HK-2 (cell line): ENCODE data around the gene EYS.

ENCODE experiments used
- DNase-seq: peaks from one replicate; pipeline ENCODE4 v3.0.0-alpha.2; 2018; ENCODE audit not compliant: unreplicated experiment

EYS gene

DNA sequence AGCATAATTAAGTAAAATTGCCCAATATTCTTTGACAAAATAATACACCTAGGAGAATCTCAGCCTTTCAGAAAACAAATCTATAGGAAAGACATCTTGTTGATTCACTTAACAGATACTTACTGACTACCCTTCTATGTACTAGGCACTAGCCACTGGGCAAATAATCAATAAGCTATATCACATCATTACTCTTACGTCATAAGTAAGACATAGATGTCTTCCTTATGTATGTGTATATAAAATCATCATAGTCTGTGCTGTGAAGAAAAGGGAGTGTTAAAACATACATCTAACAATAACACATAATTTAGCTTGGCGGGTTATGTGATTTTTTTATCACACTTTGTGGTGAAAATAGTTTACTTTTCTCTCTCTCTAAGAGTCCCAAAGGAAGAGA is 733.9 kb downstream of the EYS start:
- no peak for DNase-seq

GRCh38 chr6:64969139-64969538 is 737.9 kb downstream of the EYS start:
- DNase-seq, result no peak

DNA sequence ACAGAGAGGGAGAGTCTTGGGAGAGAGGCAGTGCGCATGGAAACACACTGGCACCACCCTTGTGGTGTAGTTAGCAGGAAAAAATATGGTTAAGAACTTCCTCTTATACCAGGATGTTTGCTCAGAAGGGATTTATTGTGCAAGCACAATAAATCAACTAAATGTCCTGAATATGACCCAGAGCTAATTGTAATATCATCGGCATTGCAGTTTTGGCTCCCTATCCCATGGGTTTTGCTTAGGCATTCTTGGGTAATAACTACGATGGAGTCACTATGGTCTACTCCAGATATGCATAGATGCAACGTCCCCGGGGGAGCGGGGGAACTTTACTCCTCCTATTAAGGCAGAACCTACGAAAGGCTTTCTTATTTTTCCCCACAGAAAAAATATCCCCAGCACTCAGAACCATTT is 751.6 kb downstream of the EYS start:
- no peak for DNase-seq

- DNase-seq, result no peak
These were observed 757.8 kb downstream of the EYS start for GRCh38 chr6:64949257-64949656.

DNA sequence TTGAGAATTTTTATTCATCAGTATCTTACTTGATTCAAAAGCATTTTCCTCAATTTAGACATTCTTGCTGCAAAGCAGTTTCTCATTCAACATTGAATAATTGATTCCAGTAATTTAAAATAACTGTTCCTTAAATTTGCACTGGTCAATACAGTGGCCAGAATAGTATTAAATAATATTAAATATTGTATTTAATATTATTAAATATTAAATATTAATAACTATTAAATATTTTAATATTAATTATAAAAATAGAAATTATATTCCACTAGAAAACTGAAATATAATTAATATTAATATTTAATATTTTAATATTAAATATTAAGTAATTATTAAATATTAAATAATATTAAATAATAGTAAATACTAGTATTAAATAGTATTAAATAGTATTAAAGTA is 758.8 kb downstream of the EYS start:
- no peak for DNase-seq

- DNase-seq, result no peak
These were observed 761.6 kb downstream of the EYS start for GRCh38 chr6:64945450-64945849.

DNA sequence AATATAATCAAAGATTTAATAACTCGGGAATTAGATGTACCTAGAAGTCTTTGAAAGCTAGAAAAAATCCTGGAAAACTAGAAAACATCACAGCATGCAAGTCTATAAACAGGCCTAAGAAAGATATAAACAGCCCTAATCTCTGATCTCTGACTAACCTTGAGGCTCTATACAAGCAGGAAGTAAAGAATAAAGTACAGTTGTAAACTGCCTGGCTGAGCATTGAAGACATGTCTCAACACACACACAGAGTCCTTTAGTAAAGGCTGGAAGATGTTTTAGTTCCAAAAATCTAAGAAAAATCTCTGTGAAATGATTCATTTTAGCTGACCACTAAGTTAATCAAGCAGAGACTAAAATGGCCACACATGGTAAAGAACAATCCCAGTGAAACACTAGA is 774.5 kb downstream of the EYS start:
- no peak for DNase-seq

DNA sequence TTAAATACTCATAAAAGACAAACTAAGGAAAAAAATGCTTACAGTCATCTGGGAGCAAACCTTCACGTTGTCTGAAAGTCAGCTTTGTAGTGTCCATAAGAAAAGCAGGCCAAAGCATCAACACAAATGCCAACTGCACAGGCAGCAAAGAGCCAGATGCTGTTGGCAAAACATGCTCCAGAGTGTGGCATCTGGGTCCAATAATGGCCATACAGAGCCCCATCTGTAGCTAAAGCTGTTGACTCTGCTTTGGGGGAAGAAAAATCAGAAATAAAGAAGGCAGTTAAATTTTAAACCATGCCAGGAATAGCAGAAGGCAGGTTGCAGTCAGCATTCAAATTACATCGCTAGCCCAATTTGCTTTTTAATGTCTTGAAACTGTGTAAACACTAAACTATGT is 776.3 kb downstream of the EYS start:
- DNase-seq, result no peak

GRCh38 chr6:64926051-64926450 is 781.0 kb downstream of the EYS start:
- no peak for DNase-seq

- no peak for DNase-seq
These were observed 786.8 kb downstream of the EYS start for GRCh38 chr6:64920257-64920656.

- no peak for DNase-seq
These were observed 792.9 kb downstream of the EYS start for GRCh38 chr6:64914124-64914523.

DNA sequence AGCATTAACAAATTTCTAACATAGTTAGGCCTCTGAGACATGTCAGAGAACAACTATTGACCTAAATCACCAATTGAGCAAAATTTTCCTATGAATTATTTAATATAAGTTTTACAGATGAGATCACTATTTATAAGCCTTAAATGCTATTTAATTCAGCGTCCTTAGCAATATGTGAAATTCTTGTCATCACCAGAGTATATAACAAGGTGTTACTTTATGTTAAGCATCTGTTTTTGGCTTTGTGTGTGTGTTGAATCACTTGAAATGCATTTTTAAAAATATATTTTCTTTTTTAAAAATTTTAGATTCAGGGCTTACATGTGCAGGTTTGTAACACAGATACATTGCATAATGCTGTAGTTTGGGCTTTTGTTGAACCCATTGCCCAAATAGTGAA is 794.1 kb downstream of the EYS start:
- no peak for DNase-seq

- DNase-seq, result no peak
These were observed 798.9 kb downstream of the EYS start for GRCh38 chr6:64908104-64908503.

DNA sequence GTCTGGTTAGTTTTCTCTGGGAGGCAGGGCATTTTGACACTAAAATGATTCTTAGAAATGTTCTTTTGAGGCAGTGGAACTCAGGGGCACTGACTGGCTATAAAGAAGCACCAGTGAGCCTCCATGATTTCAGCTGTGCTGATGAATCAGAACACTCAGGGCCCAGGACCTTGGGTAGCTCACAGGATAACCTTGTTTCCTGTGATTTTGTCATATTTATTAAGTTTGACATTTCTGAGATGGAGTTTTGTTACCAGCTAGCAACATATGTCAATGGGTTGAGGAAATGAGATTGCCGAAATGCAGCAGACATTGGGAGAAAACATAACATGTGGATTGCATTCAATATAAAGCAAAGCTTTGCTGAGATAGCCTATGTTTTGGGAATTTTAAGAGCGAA is 802.4 kb downstream of the EYS start:
- no peak for DNase-seq

DNA sequence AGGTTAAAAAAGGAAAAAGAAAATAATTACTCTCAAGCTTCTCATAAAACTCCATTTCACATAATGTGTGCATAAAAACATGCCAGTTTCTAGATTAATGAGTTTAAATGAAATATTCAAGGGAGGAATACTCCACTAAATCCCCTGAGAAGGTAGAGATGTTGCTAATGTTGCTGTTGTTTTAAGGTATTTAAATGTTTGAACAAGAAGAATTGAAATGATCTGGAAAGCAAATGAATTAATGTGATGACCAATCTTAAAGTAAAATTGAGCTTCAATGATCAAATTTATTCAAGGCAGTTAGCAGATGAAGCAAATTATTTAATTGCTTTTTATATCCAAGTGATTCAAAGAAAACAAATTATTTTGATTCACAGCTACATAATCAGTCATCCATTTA is 804.4 kb downstream of the EYS start:
- no peak for DNase-seq

GRCh38 chr6:64896939-64897338 is 810.1 kb downstream of the EYS start:
- no peak for DNase-seq

- DNase-seq, result no peak
These were observed 811.1 kb downstream of the EYS start for GRCh38 chr6:64895945-64896344.

- DNase-seq, result no peak
These were observed 816.4 kb downstream of the EYS start for GRCh38 chr6:64890609-64891008.

DNA sequence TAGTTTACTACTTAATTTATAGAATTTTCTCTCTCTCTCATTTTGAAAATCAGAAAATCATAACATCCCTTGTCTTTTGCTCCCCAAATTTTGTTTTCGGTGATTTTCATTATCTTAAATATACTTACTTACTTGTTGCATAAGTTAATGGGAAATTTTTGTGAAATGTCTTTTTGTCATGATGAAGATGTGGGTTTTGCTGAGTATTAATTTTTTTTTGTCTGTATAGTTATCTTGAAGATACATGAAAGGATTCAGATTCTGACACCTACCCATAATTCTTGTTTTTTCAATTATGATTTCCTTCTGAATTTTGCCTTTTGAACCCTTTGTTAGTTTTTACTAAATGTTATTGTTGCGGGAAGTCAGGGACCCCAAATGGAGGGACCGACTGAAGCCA is 817.9 kb downstream of the EYS start:
- DNase-seq, result no peak

GRCh38 chr6:64874776-64875175 is 832.2 kb downstream of the EYS start:
- DNase-seq, result no peak

DNA sequence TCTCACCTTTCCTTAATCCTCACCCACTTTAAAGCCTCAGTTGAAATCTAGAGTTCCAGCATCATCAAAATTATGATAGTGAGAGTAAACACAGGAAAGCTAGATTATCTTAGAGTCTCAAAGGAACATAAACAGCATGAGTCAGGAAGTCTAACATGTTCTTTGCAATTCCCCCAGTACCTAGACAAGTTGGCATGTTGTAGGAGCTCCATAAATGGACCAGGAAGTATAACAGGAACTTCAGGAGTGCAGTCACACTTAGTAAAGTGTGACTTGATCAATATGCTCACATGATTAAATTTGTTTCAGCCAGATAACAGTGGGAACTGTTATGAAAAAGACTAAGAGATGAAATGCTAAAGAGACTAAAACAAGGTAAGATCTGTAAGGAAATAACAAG is 834.4 kb downstream of the EYS start:
- DNase-seq, result no peak

DNA sequence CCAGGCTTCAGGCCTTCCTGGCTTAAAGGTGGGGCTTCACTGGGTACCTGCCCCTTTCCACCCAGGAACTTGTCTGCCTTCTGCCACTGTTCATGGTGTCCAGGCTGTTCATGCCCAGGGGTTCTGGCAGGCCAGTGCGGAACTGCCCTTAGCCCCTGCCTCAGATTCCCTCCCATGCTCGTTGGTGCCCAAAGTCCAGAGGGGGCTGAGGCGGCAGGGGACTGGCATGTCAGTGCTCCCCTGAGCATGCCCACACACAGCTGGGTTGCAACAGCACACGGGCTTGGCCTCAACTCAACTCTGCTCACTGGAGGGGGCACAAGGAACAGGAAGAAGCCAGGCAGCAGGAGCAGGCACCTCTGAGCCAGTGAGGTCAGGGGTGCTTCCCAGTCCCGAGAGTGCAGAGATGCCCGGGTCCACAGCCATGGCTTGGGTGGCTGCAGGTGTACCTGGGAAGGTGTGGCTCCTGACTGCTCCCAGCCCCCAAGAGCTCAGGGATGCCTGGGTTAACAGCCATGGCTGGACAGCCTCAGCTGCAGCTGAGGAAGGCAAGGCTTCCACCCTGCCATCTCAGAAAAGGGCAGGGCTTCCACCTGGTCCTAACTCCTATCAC is 845.9 kb downstream of the EYS start:
- DNase-seq, result no peak

DNA sequence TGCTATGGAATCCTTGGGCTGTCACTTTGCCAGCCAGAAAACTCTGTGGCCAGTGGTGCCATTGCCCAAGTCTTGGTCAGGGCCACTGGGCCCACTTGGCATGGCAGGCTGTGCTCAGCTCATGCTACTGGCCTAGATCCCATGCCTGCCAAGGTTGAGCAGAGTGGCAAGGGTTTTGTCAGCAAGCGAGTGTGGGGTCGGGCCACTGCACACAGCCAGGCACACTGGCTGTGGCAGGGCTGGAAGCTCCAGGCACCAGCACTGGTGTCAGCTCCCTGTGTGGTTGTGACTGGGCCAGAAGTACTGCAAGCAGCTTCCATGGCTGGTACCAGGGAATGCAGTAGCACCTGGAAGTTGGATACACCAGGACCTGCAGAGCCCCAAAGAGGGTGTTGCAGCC is 846.8 kb downstream of the EYS start:
- no peak for DNase-seq

DNA sequence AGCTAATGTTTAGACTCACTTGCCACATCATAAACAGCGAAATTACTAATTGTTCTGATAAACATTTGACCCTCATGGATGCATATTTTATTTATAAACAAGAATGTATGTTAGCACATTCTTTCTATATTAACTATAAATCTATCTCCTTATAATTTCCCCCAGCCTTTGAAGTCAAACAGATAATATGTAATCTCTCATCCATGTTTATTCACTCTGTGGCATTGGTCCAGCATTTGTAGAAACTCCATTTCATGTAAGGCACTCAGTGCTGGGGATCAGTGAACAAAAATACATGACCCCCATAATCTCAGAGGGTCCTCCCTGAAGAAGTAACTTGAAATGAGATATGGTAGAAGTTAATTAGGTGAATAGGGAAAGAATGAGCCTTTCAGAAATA is 856.9 kb downstream of the EYS start:
- no peak for DNase-seq

DNA sequence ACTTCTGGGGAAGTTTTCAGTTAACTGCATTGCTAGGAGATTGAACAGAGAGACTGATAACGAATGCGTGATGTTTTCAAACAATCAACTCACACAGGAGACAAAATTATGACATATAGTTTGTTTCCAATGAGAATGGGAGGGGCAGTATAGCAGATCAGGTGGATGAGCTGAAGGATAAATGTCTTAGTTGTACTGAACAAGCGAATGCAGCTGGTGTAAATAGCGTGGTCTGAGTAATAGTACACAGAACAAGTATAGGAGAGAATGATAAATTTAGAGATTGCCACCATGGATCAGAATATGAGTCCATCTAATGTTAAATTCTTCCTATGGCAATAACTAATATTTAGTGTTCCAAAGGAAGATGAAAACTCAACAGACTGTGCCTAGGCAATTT is 858.6 kb downstream of the EYS start:
- DNase-seq, result no peak
